Measurements from ENCODE around the gene IL17RC.

GRCh38 chr3:9908286-9908685 lies 8.6 kb upstream of the IL17RC start:
- TF ChIP-seq CTCF (IDR thresholded peaks at IDR 0.05; ENCODE audit: low read length) (no peak), EZH2 (IDR thresholded peaks at IDR 0.05; ENCODE audit: borderline replicate concordance, low read length) (no peak)
